ENCODE results near the gene PAPOLG.

Gene PAPOLG

GRCh38 chr2:60766283-60766682 lies 10.2 kb downstream of the PAPOLG start:
- no peak for TF ChIP-seq OSR1 (CRISPR knock-in tag; IDR thresholded peaks at IDR 0.05)
- no peak for TF ChIP-seq TCF4 (CRISPR knock-in tag; IDR thresholded peaks at IDR 0.05; ENCODE audit: borderline replicate concordance)
- no peak for TF ChIP-seq PPARA (CRISPR knock-in tag; IDR thresholded peaks at IDR 0.05; ENCODE audit: borderline replicate concordance)
- no peak for TF ChIP-seq ZNF565 (CRISPR knock-in tag; conservative IDR thresholded peaks at IDR 0.05; ENCODE audit: low read depth)
- TF ChIP-seq ZFP3 (CRISPR knock-in tag; IDR thresholded peaks at IDR 0.05): no peak
- no peak for TF ChIP-seq CSDC2 (CRISPR knock-in tag; IDR thresholded peaks at IDR 0.05)
- TF ChIP-seq SNAI2 (CRISPR knock-in tag; IDR thresholded peaks at IDR 0.05): no peak
- TF ChIP-seq ISL1 (CRISPR knock-in tag; IDR thresholded peaks at IDR 0.05): no peak
- TF ChIP-seq CSRNP3 (CRISPR knock-in tag; IDR thresholded peaks at IDR 0.05): no peak
- TF ChIP-seq, protein P1, sequence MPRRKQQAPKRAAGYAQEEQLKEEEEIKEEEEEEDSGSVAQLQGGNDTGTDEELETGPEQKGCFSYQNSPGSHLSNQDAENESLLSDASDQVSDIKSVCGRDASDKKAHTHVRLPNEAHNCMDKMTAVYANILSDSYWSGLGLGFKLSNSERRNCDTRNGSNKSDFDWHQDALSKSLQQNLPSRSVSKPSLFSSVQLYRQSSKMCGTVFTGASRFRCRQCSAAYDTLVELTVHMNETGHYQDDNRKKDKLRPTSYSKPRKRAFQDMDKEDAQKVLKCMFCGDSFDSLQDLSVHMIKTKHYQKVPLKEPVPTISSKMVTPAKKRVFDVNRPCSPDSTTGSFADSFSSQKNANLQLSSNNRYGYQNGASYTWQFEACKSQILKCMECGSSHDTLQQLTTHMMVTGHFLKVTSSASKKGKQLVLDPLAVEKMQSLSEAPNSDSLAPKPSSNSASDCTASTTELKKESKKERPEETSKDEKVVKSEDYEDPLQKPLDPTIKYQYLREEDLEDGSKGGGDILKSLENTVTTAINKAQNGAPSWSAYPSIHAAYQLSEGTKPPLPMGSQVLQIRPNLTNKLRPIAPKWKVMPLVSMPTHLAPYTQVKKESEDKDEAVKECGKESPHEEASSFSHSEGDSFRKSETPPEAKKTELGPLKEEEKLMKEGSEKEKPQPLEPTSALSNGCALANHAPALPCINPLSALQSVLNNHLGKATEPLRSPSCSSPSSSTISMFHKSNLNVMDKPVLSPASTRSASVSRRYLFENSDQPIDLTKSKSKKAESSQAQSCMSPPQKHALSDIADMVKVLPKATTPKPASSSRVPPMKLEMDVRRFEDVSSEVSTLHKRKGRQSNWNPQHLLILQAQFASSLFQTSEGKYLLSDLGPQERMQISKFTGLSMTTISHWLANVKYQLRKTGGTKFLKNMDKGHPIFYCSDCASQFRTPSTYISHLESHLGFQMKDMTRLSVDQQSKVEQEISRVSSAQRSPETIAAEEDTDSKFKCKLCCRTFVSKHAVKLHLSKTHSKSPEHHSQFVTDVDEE (CRISPR knock-in tag; IDR thresholded peaks at IDR 0.05): no peak
- no peak for TF ChIP-seq ZFP30 (CRISPR knock-in tag; IDR thresholded peaks at IDR 0.05)
- TF ChIP-seq GLIS3 (CRISPR knock-in tag; IDR thresholded peaks at IDR 0.05): no peak
- no peak for TF ChIP-seq TOX (CRISPR knock-in tag; IDR thresholded peaks at IDR 0.05; ENCODE audit: borderline replicate concordance)
- TF ChIP-seq ZC3H10 (CRISPR knock-in tag; IDR thresholded peaks at IDR 0.05): no peak
- no peak for TF ChIP-seq ZNF8 (CRISPR knock-in tag; IDR thresholded peaks at IDR 0.05)
- no peak for TF ChIP-seq RARB (CRISPR knock-in tag; IDR thresholded peaks at IDR 0.05)
- TF ChIP-seq PATZ1 (CRISPR knock-in tag; IDR thresholded peaks at IDR 0.05; ENCODE audit: borderline replicate concordance): no peak
- no peak for ATAC-seq

- no peak for TF ChIP-seq ISL1 (CRISPR knock-in tag; IDR thresholded peaks at IDR 0.05)
- no peak for TF ChIP-seq PPARA (CRISPR knock-in tag; IDR thresholded peaks at IDR 0.05; ENCODE audit: borderline replicate concordance)
- no peak for TF ChIP-seq CREB5 (CRISPR knock-in tag; IDR thresholded peaks at IDR 0.05; ENCODE audit: low read depth)
- TF ChIP-seq ZC3H10 (CRISPR knock-in tag; IDR thresholded peaks at IDR 0.05): no peak
- no peak for TF ChIP-seq ARNTL (CRISPR knock-in tag; IDR thresholded peaks at IDR 0.05; ENCODE audit: borderline replicate concordance, low read depth)
- no peak for TF ChIP-seq ZFP30 (CRISPR knock-in tag; IDR thresholded peaks at IDR 0.05)
- ATAC-seq: no peak
Measured at GRCh38 chr2:60771508-60771907, 15.4 kb downstream of the PAPOLG start.

- TF ChIP-seq ZNF70 (CRISPR knock-in tag; IDR thresholded peaks at IDR 0.05) (no peak), ZNF8 (CRISPR knock-in tag; IDR thresholded peaks at IDR 0.05) (no peak), TCF4 (CRISPR knock-in tag; IDR thresholded peaks at IDR 0.05; ENCODE audit: borderline replicate concordance) (no peak), CREB5 (CRISPR knock-in tag; IDR thresholded peaks at IDR 0.05; ENCODE audit: low read depth) (no peak), TOX (CRISPR knock-in tag; IDR thresholded peaks at IDR 0.05; ENCODE audit: borderline replicate concordance) (no peak), ZFP30 (CRISPR knock-in tag; IDR thresholded peaks at IDR 0.05) (no peak), SNAI2 (CRISPR knock-in tag; IDR thresholded peaks at IDR 0.05) (no peak), ISL1 (CRISPR knock-in tag; IDR thresholded peaks at IDR 0.05) (no peak), RARB (CRISPR knock-in tag; IDR thresholded peaks at IDR 0.05) (no peak), GLIS3 (CRISPR knock-in tag; IDR thresholded peaks at IDR 0.05) (no peak), OSR1 (CRISPR knock-in tag; IDR thresholded peaks at IDR 0.05) (no peak), PATZ1 (CRISPR knock-in tag; IDR thresholded peaks at IDR 0.05; ENCODE audit: borderline replicate concordance) (no peak), ZFP3 (CRISPR knock-in tag; IDR thresholded peaks at IDR 0.05) (no peak), ZC3H10 (CRISPR knock-in tag; IDR thresholded peaks at IDR 0.05) (no peak), BACH2 (CRISPR knock-in tag; IDR thresholded peaks at IDR 0.05; ENCODE audit: borderline replicate concordance) (no peak), PPARA (CRISPR knock-in tag; IDR thresholded peaks at IDR 0.05; ENCODE audit: borderline replicate concordance) (no peak), ARNTL (CRISPR knock-in tag; IDR thresholded peaks at IDR 0.05; ENCODE audit: borderline replicate concordance, low read depth) (no peak)
- ATAC-seq: no peak
Measured at GRCh38 chr2:60775048-60775639, 19.1 kb downstream of the PAPOLG start.
